Activated T-cell treated with anti-CD3 and anti-CD28 coated beads, Interleukin-2, amount 50 U/mL, for 24 hours (primary cell): ENCODE measurements around the gene TTC29.
"Not testable (repeated sequence)": the region's sequence is repeated elsewhere in the genome, so short reads cannot be mapped to it uniquely, and the experiment has no call there.

ENCODE experiments used
- DNase-seq: peaks from one replicate; pipeline ENCODE4 v3.0.0-alpha.2; 2020
- H3K27ac Mint-ChIP-seq: 2 replicates; pipeline ENCODE4 v1.8.0; 2020; ENCODE audit warnings: mild to moderate bottlenecking, mixed read lengths
- H3K27me3 Mint-ChIP-seq: 2 replicates; pipeline ENCODE4 v1.8.0; 2020; ENCODE audit warnings: mixed read lengths
- H3K36me3 Mint-ChIP-seq: 2 replicates; pipeline ENCODE4 v1.8.0; 2020; ENCODE audit warnings: low read depth, mixed read lengths
- H3K4me1 Mint-ChIP-seq: 2 replicates; pipeline ENCODE4 v1.8.0; 2020; ENCODE audit warnings: low read depth, mixed read lengths
- H3K4me3 Mint-ChIP-seq: 2 replicates; pipeline ENCODE4 v1.8.0; 2020; ENCODE audit warnings: mild to moderate bottlenecking, moderate library complexity, mixed read lengths
- H3K9me3 Mint-ChIP-seq: 2 replicates; pipeline ENCODE4 v1.8.0; 2020; ENCODE audit warnings: mixed read lengths

The TTC29 gene

GRCh38 chr4:146835096-146835495 is 110.6 kb downstream of the TTC29 start:
- H3K27ac Mint-ChIP-seq: no peak overlapping the region
- no peaks in the 10 kb centered on the region for H3K36me3 Mint-ChIP-seq
- H3K4me3 Mint-ChIP-seq: no peak overlapping the region
- H3K9me3 Mint-ChIP-seq: no peaks in the 10 kb centered on the region
- H3K4me1 Mint-ChIP-seq: no peaks in the 10 kb centered on the region
- peaks cover 3% of the 10 kb centered on the region for H3K27me3 Mint-ChIP-seq
- no peak for DNase-seq

- H3K27ac Mint-ChIP-seq: no peak overlapping the region
- H3K27me3 Mint-ChIP-seq: peaks cover 3% of the 10 kb centered on the region
- H3K4me1 Mint-ChIP-seq: no peaks in the 10 kb centered on the region
- no peaks in the 10 kb centered on the region for H3K9me3 Mint-ChIP-seq
- no peak for DNase-seq
- H3K36me3 Mint-ChIP-seq: no peaks in the 10 kb centered on the region
- no peak overlapping the region for H3K4me3 Mint-ChIP-seq
These were observed 111.2 kb downstream of the TTC29 start for GRCh38 chr4:146834263-146835034.

- Mint-ChIP-seq H3K4me1 (no peaks in the 10 kb centered on the region), H3K9me3 (no peaks in the 10 kb centered on the region)
These were observed 112.1 kb downstream of the TTC29 start for GRCh38 chr4:146833530-146833929.

DNA sequence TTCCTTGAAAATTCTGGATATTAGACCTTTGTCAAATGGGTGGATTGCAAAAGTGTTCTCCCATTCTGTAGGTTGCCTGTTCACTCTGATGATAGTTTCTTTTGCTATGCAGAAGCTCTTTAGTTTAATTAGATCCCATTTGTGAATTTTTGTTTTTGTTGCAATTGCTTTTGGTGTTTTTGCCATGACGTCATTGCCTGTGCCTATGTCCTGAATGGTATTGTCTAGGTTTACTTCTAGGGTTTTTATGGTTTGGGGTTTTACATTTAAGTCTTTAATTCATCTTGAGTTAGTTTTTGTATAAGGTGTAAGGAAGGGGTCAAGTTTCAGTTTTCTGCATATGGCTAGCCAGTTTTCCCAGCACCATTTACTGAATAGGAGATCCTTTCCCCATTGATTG is 122.7 kb downstream of the TTC29 start:
- not testable (repeated sequence) for H3K9me3 Mint-ChIP-seq, H3K27me3 Mint-ChIP-seq, H3K4me3 Mint-ChIP-seq, DNase-seq, H3K36me3 Mint-ChIP-seq, H3K27ac Mint-ChIP-seq, H3K4me1 Mint-ChIP-seq

More at GRCh38 chr4:146833530-146833929, 112.1 kb downstream of the TTC29 start:
- Mint-ChIP-seq H3K36me3 (no peaks in the 10 kb centered on the region), H3K27ac (no peak overlapping the region), H3K4me3 (no peak overlapping the region), H3K27me3 (peaks cover 3% of the 10 kb centered on the region)
- no peak for DNase-seq

DNA sequence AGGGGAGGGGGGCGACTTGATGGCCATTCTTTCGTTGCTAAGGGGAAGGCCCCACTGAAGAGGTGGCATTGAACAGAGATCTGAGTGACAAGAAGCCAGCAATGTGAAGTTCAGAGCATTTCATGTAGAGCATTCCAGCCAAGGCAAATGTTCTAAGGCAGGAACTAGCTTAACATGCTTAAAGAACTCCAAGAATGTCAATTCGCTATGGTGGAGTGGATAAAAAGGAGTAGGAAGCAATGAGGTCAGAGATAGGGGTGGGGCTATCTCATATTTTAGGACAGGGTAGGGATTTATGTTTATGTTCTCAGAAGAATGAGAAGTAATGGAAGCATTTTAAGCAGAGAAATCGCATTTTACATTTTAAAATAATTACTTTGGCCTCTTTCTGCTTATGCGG is 130.9 kb downstream of the TTC29 start:
- H3K4me1 Mint-ChIP-seq: no peaks in the 10 kb centered on the region
- no peak overlapping the region for H3K27ac Mint-ChIP-seq
- H3K36me3 Mint-ChIP-seq: no peaks in the 10 kb centered on the region
- DNase-seq: no peak
- peaks cover 3% of the 10 kb centered on the region for H3K9me3 Mint-ChIP-seq
- H3K27me3 Mint-ChIP-seq: peaks cover 9% of the 10 kb centered on the region
- H3K4me3 Mint-ChIP-seq: no peak overlapping the region

DNA sequence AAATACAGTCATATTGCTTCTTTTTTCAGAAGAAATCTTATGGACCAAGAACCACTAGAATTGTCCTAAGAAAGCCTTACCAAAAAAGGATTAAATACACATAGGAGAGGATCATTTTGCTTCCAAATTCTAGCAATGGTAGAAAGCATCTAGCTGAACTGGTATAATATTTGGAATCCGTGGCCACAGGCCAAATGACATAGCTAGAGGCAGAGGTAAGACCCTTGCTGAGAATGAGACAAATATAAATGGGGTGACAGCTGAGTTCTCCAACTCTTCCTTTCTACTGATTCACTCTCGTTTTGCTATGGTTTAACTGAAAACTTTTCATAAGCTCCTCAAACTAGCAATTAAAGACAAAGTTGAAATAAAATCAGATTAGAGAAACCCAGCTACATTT is 150.0 kb downstream of the TTC29 start:
- Mint-ChIP-seq H3K36me3 (no peaks in the 10 kb centered on the region), H3K4me3 (no peak overlapping the region)
- DNase-seq: no peak

DNA sequence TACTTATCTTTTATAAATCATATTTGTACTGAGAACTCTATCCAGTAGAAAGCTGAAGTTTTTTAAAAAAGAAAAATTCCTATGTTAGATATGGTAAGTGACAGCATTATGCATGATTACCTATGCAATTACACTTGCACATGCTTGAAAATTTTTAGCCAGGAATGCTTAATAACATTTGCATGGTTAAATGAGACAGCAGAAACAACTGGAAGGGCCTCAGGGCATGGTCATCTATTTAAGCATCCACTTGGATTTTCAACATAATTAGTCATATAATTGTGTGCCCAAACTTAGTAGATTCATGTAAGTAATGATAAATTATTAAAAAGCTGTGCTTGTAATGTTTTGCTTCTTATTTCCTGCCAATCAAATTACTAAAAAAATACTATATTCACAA is 151.9 kb downstream of the TTC29 start:
- Mint-ChIP-seq H3K27ac (no peak overlapping the region), H3K27me3 (no peaks in the 10 kb centered on the region), H3K4me3 (no peak overlapping the region), H3K36me3 (no peaks in the 10 kb centered on the region), H3K4me1 (no peaks in the 10 kb centered on the region), H3K9me3 (no peaks in the 10 kb centered on the region)
- DNase-seq: no peak

More for the DNA sequence above, 150.0 kb downstream of the TTC29 start:
- H3K9me3 Mint-ChIP-seq: no peaks in the 10 kb centered on the region
- H3K4me1 Mint-ChIP-seq: no peaks in the 10 kb centered on the region
- no peak overlapping the region for H3K27ac Mint-ChIP-seq
- H3K27me3 Mint-ChIP-seq: no peaks in the 10 kb centered on the region

DNA sequence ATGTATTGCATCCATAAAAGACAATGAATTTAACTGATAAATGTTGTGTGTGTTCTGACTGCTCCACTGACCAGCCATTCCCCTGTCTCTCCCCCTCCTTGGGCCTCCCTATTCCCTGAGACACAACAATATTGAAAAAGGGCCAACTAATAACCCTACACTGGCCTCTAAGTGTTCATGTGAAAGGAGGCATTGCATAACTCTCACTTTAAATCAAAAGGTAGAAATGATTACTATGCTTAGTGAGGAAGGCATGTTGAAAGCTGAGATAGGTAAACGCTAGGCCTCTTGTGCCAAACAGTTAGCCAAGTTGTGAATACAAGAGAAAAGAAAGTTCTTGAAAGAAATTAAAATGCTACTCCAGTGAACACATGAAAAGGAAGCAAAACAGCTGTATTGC is 154.2 kb downstream of the TTC29 start:
- no peaks in the 10 kb centered on the region for H3K36me3 Mint-ChIP-seq
- no peaks in the 10 kb centered on the region for H3K9me3 Mint-ChIP-seq
- H3K4me3 Mint-ChIP-seq: no peak overlapping the region
- no peak overlapping the region for H3K27ac Mint-ChIP-seq
- no peaks in the 10 kb centered on the region for H3K27me3 Mint-ChIP-seq
- H3K4me1 Mint-ChIP-seq: no peaks in the 10 kb centered on the region
- DNase-seq: no peak

DNA sequence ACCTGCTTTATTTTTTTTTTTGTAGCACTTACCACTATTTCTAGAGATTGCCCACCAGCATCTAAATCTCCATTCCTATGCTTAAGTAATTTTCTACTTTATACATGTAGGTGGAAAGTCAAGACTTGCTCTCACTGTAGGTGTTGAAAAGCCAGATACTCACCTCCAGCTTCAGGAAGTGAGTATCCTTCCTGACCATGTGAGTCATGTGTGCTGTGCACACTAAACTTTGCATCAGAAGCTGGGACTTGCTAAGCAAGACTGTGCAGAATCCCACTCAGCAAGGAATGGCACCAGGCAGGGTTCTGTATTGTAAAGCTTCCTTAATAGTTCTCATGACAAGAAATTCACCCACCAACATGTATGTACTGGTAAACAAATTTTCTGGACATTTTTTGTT is 155.1 kb downstream of the TTC29 start:
- H3K27me3 Mint-ChIP-seq: no peaks in the 10 kb centered on the region
- no peaks in the 10 kb centered on the region for H3K9me3 Mint-ChIP-seq
- H3K4me3 Mint-ChIP-seq: no peak overlapping the region
- no peaks in the 10 kb centered on the region for H3K36me3 Mint-ChIP-seq
- DNase-seq: no peak
- no peaks in the 10 kb centered on the region for H3K4me1 Mint-ChIP-seq
- no peak overlapping the region for H3K27ac Mint-ChIP-seq

DNA sequence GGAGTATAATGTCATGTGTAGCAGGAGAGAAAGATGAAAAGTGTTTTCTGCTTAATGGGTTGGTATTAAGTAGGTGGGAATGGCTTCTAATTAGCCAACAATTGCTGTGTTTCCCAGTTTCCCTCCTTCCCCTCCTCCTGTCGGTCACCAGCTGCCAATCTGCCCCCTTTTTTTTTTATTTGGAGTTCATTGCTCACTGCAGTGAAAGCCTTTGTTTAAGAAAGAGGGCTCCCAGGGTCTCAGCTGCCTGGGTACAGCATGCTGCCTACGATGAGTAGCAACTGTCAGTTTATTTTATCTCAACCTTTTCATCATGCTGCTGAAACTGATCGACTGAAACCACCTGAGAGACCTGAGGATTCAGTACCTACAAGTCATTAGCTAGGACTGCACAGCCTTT is 157.9 kb downstream of the TTC29 start:
- no peak overlapping the region for H3K4me3 Mint-ChIP-seq

DNA sequence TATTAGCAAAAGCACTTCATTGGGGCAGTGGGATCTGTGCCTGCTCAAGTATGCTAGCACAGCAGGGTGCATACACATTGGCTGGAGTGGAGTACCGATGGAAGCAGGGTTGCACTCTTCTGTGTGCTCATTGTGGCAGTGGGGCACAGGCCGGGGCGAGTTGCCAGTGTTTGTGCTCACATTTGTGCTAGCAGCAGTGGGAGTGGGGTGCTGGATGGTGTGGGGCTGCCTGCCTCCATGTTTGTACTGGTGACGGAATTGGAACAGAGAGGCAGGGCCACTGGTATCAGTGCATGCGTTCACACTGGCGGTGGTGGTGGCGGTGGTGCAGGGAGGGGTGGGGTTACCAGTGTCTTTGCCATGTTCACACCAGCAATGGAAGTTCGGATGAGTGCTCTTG is 169.0 kb downstream of the TTC29 start:
- no peaks in the 10 kb centered on the region for H3K9me3 Mint-ChIP-seq
- H3K36me3 Mint-ChIP-seq: no peaks in the 10 kb centered on the region
- no peaks in the 10 kb centered on the region for H3K4me1 Mint-ChIP-seq
- peaks cover 5% of the 10 kb centered on the region for H3K27me3 Mint-ChIP-seq
- DNase-seq: no peak
- H3K4me3 Mint-ChIP-seq: no peak overlapping the region
- H3K27ac Mint-ChIP-seq: no peak overlapping the region

More for the DNA sequence above, 157.9 kb downstream of the TTC29 start:
- DNase-seq: no peak
- Mint-ChIP-seq H3K27me3 (no peaks in the 10 kb centered on the region), H3K27ac (no peak overlapping the region), H3K9me3 (no peaks in the 10 kb centered on the region), H3K4me1 (no peaks in the 10 kb centered on the region), H3K36me3 (no peaks in the 10 kb centered on the region)

DNA sequence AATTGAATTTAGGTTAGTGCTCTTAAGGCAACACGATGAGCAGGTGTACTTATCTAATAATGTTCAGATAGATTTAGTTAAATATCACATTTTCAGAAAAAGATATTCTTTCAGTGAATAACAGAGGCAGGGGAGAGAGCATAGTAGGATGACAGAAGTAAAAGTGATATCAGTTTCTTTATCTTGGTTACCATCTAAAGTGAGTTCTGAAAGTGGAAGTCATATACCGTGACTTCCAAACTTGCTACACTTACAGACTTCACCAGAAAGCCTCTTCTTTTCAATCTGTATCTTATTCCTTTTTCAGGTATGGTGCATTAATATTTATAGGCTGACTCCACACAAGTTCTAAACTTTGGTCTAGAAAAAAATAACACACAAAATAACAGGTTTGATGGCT is 182.1 kb downstream of the TTC29 start:
- Mint-ChIP-seq H3K27ac (no peak overlapping the region), H3K27me3 (no peaks in the 10 kb centered on the region), H3K4me3 (no peak overlapping the region), H3K9me3 (peaks cover 8% of the 10 kb centered on the region), H3K36me3 (no peaks in the 10 kb centered on the region), H3K4me1 (no peaks in the 10 kb centered on the region)
- DNase-seq: no peak

GRCh38 chr4:146762016-146762415 is 183.6 kb downstream of the TTC29 start:
- H3K4me3 Mint-ChIP-seq: no peak overlapping the region
- no peak overlapping the region for H3K27ac Mint-ChIP-seq
- no peaks in the 10 kb centered on the region for H3K27me3 Mint-ChIP-seq
- DNase-seq: no peak
- H3K36me3 Mint-ChIP-seq: no peaks in the 10 kb centered on the region
- no peaks in the 10 kb centered on the region for H3K4me1 Mint-ChIP-seq
- H3K9me3 Mint-ChIP-seq: peaks cover 12% of the 10 kb centered on the region

DNA sequence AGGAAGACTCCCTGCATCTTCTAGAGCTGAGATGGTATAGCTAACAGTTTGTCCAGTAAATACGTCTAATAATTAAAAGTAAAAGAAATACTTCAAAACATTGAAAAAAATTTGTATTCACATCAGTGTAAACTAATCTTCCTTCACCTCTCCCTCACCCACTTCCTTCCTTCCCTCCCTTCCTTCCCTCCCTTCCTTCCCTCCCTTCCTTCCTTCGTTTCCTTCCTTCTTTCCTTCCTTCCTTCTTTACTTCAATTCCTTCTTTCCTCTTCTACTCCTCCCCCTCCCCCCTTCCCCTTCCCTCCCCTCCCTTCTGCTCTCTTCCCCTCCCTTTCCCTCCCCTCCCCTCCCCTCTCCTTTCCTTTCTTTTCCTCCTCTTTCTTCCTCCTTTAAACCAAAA is 203.2 kb downstream of the TTC29 start:
- Mint-ChIP-seq H3K27ac (no peak overlapping the region), H3K27me3 (peaks cover 4% of the 10 kb centered on the region), H3K9me3 (no peaks in the 10 kb centered on the region), H3K4me3 (no peak overlapping the region), H3K36me3 (no peaks in the 10 kb centered on the region), H3K4me1 (no peaks in the 10 kb centered on the region)
- no peak for DNase-seq

DNA sequence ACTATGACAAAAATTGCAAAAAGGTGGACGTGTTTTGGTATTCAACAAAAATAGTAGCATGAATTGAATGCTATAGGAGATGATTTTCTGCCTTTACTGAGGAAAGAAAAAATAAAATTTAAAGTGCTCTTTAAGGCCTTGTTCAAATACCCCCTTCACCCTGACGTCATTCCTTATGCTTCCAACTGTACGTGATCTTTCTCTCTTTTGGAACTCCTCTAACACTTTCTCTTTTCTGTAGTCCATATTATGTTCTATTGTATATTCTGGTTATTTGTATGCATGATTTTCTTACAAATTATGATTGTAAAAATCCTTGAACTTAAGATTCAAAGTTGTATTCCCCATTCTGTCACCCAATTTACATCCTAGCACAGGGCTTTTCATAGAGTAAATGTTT is 206.5 kb downstream of the TTC29 start:
- H3K4me3 Mint-ChIP-seq: no peak overlapping the region
- no peak overlapping the region for H3K27ac Mint-ChIP-seq
- no peak for DNase-seq
- H3K4me1 Mint-ChIP-seq: no peaks in the 10 kb centered on the region
- H3K27me3 Mint-ChIP-seq: peaks cover 9% of the 10 kb centered on the region
- H3K9me3 Mint-ChIP-seq: no peaks in the 10 kb centered on the region
- H3K36me3 Mint-ChIP-seq: no peaks in the 10 kb centered on the region

- not testable (repeated sequence) for H3K4me3 Mint-ChIP-seq, H3K9me3 Mint-ChIP-seq, H3K36me3 Mint-ChIP-seq, H3K4me1 Mint-ChIP-seq, DNase-seq, H3K27me3 Mint-ChIP-seq, H3K27ac Mint-ChIP-seq
These were observed 222.1 kb downstream of the TTC29 start for GRCh38 chr4:146723519-146723918.
